ENCODE measurements around the gene TUBB3. TPM values are rescaled to one million over a fixed set of nuclear protein-coding genes. Genes with fewer than 3 reads are reported as not detected.

Gene TUBB3
- total RNA-seq, 1 experiment from 2014 or later, result 205 TPM

- CTCF ChIA-PET, result no interaction called here
These were observed 11.0 kb upstream of the TUBB3 start for GRCh38 chr16:89912143-89912542.

GRCh38 chr16:89912627-89913026, 10.5 kb upstream of the TUBB3 start:
- ChIA-PET CTCF (no interaction called here), POLR2A (no interaction called here)
- DNase-seq (ENCODE audit: low read depth, low spot score) (no peak), ATAC-seq (no peak)
- Histone ChIP-seq H3K4me3 (ENCODE audit: low read depth in 2 of 2, low read length in 2 of 2) (no peak overlapping the region), H3K9me3 (ENCODE audit: control insufficient read depth, insufficient read depth, low read depth, low read length) (no peaks in the 10 kb centered on the region), H3K27me3 (ENCODE audit: control insufficient read depth, insufficient read depth, low read length) (no peaks in the 10 kb centered on the region), H3K27ac (ENCODE audit: low read length) (no peak overlapping the region), H3K4me1 (ENCODE audit: control insufficient read depth, insufficient read depth, low read length) (peaks cover 3% of the 10 kb centered on the region; the same call in 1 of the 2 replicates), H3K36me3 (ENCODE audit: control insufficient read depth, insufficient read depth, low read length) (peaks cover 3% of the 10 kb centered on the region; the same call in 1 of the 2 replicates)
- intact Hi-C loops (cut with micrococcal nuclease; ENCODE audit: unreplicated experiment), result no loop called here
- TF ChIP-seq REST (IDR thresholded peaks at IDR 0.05; ENCODE audit: insufficient read depth in 1 of 2, low read depth in 2 of 2, low read length in 1 of 2), result no peak
- TF ChIP-seq SIN3A (IDR thresholded peaks at IDR 0.05; ENCODE audit: borderline replicate concordance, insufficient read depth, low read depth, low read length), result no peak
- no peak for TF ChIP-seq TCF7L2 (IDR thresholded peaks at IDR 0.05; ENCODE audit: low read depth, low read length)
- TF ChIP-seq CTCF (IDR thresholded peaks at IDR 0.05), result no peak
- no peak for TF ChIP-seq POLR2AphosphoS5 (IDR thresholded peaks at IDR 0.05; ENCODE audit: low read depth, low read length)
- in situ Hi-C loops (cut with HindIII; ENCODE audit: low pct_unique_long_range_greater_than_20kb, low sequenced_read_pairs), result no loop called here
- BruUV-seq (replicated peaks), result no TSS peak

More at GRCh38 chr16:89912143-89912542, 11.0 kb upstream of the TUBB3 start:
- Histone ChIP-seq H3K27ac (ENCODE audit: low read length) (no peak overlapping the region), H3K4me3 (ENCODE audit: low read depth in 2 of 2, low read length in 2 of 2) (no peak overlapping the region), H3K9me3 (ENCODE audit: control insufficient read depth, insufficient read depth, low read depth, low read length) (no peaks in the 10 kb centered on the region), H3K36me3 (ENCODE audit: control insufficient read depth, insufficient read depth, low read length) (peaks cover 3% of the 10 kb centered on the region; the same call in 1 of the 2 replicates), H3K4me1 (ENCODE audit: control insufficient read depth, insufficient read depth, low read length) (no peaks in the 10 kb centered on the region; the same call in 1 of the 2 replicates), H3K27me3 (ENCODE audit: control insufficient read depth, insufficient read depth, low read length) (no peaks in the 10 kb centered on the region)
- in situ Hi-C loops (cut with HindIII; ENCODE audit: low pct_unique_long_range_greater_than_20kb, low sequenced_read_pairs), result no loop called here
- BruUV-seq (replicated peaks), result no TSS peak
- DNase-seq (ENCODE audit: low read depth, low spot score) (no peak), ATAC-seq (no peak)
- intact Hi-C loops (cut with micrococcal nuclease; ENCODE audit: unreplicated experiment), result no loop called here
- TF ChIP-seq TCF7L2 (IDR thresholded peaks at IDR 0.05; ENCODE audit: low read depth, low read length) (no peak), SIN3A (IDR thresholded peaks at IDR 0.05; ENCODE audit: borderline replicate concordance, insufficient read depth, low read depth, low read length) (no peak), CTCF (IDR thresholded peaks at IDR 0.05) (no peak), REST (IDR thresholded peaks at IDR 0.05; ENCODE audit: insufficient read depth in 1 of 2, low read depth in 2 of 2, low read length in 1 of 2) (no peak), POLR2AphosphoS5 (IDR thresholded peaks at IDR 0.05; ENCODE audit: low read depth, low read length) (no peak)
- POLR2A ChIA-PET, result no interaction called here
